ENCODE measurements around the gene CENPB. TPM values are rescaled to one million over a fixed set of nuclear protein-coding genes. Genes with fewer than 3 reads are reported as not detected.
A peak's percentile ranks its signal among the peaks of the same experiment; 100 is the strongest.
"Not testable (repeated sequence)": the region's sequence is repeated elsewhere in the genome, so short reads cannot be mapped to it uniquely, and the experiment has no call there.

CENPB gene
- total RNA-seq, 1 donor from 2014 or later = 68.3 TPM

DNA sequence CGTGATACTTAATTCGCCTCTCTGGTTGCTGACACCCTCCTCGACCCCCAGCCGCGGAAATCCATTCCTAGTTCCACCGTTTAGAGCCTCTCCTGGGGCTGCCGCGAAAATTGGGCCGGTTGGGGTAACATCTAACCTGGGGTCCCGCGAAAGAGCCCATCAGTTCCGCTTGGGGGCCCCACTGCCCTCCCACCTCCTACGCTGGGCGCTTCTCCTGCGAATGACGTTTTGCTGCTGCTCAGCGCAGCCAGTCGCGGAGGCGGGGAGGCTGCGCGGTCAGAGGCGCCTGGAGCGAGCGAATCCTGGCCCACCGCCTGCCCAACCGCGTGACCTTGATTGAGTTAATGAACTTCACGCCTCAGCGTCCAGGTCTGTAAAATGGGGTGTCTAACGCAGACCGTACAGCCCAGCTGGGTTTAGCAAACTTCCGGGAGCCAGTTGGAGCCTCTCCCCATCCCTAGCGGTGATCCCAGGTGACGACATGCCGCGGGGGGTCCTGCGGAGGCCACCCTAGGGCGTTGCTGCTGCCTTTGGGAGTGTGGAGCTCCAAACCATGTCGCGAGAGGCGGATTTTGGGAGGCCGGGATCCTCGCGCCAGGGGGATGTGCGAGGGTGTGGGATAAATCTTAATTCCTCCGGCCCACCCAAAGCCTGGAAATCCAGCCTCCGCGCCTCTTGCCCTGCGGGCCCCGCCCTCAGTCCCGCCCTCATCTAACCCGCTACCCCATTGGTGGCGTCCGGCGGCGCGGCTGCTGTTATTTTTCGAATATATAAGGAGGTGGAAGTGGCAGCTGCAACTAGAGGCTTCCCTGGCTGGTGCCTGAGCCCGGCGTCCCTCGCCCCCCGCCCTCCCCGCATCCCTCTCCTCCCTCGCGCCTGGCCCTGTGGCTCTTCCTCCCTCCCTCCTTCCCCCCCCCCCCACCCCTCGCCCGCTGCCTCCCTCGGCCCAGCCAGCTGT is 9.2 kb upstream of the CENPB start, which contains the start of gene CDC25B:
Gene CDC25B, plus strand, starts transcription at position 800 of the 958 bp plus-strand sequence. CDS start 222 bp downstream, outside the sequence.
- intact Hi-C loops (cut with micrococcal nuclease) = no loop called here
- DNase-seq = peak; percentile 96
- peak; percentile 96 for ATAC-seq

- ATAC-seq = no peak
- intact Hi-C loops (cut with micrococcal nuclease) = no loop called here
- no peak for DNase-seq
Observed at GRCh38 chr20:3794701-3795420, 8.3 kb upstream of the CENPB start.

DNA sequence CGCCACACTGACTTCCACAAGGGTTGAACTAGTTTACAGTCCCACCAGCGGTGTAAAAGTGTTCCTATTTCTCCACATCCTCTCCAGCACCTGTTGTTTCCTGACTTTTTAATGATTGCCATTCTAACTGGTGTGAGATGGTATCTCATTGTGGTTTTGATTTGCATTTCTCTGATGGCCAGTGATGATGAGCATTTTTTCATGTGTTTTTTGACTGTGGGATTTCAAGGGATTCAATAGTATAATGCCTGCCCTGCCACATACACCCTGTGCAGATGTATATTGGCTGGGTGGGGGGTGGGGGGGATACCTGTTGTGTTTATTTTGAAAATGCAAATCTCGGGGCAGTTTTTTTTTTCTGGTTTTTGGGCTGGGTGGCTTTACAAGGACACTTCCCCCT is 7.6 kb upstream of the CENPB start:
- DNase-seq; ATAC-seq; intact Hi-C loops (cut with micrococcal nuclease): not testable (repeated sequence)

GRCh38 chr20:3789201-3789600 is 2.7 kb upstream of the CENPB start:
- not testable (repeated sequence) for ATAC-seq, DNase-seq
- intact Hi-C loops (cut with micrococcal nuclease) = loop anchor here (5.0 kb wide), 1 partner anchor 33 kb away; the partner anchor contains the start of gene AP5S1

DNA sequence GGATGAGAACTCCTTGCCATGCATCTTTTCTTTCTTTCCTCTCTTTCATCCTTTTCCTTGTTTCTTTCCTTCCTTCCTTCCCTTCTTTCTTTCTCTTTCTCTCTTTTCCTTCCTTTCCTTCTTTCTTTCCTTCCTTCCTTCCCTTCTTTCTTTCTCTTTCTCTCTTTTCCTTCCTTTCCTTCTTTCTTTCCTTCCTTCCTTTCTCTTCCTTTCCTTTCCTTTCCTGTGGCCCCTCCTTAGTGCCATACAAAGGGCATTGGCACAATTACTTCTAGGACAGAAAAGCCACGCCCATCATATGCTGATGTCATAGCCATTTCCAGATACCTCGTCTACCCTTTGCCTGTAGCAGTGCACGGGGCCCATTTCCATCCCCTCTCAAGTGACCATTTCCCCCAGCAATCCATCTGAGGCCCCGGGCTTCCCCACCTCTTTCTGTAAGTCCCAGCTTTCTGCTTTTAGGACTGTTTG is 2.2 kb upstream of the CENPB start:
- intact Hi-C loops (cut with micrococcal nuclease) = loop anchor here (5.0 kb wide), 1 partner anchor 34 kb away; the partner anchor contains the start of gene AP5S1
- ATAC-seq = no peak
- no peak for DNase-seq

DNA sequence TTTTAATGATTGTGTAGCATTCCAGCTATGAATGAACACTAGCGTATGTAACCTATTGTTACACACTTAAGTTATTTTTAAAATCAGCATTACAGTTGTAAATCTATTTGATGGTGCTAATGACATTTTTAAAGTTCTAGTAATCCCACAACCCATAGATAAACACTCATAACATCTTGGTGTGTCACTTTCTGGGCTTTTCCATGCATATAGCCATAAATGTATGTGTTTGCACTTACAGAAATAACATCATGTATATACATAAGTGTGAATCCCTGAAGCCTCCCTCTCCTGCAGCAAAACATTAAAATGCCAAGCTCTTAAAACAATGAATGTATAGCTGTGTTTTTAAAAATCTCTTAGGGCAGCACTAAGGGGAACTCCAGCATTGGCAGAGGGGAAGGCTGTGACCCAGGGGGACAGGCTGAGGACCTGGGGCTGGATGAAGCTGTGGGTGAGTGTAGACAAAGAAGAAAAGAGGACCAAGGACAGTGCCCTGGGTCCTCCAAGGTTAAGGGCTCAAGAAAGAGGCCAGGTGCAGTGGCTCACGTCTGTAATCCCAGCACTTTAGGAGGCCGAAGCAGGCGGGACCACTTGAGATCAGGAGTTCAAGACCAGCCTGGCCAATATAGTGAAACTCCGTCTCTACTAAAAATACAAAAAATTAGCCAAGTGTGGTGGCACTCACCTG is 929 bp upstream of the CENPB start:
- intact Hi-C loops (cut with micrococcal nuclease) = loop anchor here (5.0 kb wide), 1 partner anchor 35 kb away; the partner anchor contains the start of gene AP5S1
- ATAC-seq (no peak), DNase-seq (no peak)

DNA sequence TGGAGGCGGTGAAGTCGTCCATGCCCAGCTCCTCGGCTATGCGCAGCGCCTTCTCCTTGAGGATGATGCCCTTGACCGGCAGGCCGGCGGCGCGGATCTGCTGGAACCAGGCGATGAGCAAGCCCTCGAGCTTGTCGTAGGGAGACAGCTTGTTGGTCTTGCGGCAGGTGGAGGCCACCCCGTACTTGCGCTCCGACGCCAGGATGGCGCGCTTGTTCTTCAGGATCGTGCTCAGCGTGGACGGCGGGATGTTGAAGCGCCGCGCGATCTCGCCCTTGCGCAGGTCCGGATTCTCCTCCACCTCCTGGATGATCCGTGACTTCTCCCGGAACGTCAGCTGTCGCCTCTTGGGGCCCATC is 435 bp downstream of the CENPB start:
- peak; percentile 74 for DNase-seq
- intact Hi-C loops (cut with micrococcal nuclease) = loop anchor here (5.0 kb wide), 1 partner anchor 36 kb away; the partner anchor contains the start of gene AP5S1
- peak; percentile 4 for ATAC-seq

GRCh38 chr20:3785240-3786125 is 1.1 kb downstream of the CENPB start:
- intact Hi-C loops (cut with micrococcal nuclease) = loop anchor here (5.0 kb wide), 1 partner anchor 37 kb away; the partner anchor contains the start of gene AP5S1
- DNase-seq (peak; percentile 55), ATAC-seq (peak; percentile 4)

DNA sequence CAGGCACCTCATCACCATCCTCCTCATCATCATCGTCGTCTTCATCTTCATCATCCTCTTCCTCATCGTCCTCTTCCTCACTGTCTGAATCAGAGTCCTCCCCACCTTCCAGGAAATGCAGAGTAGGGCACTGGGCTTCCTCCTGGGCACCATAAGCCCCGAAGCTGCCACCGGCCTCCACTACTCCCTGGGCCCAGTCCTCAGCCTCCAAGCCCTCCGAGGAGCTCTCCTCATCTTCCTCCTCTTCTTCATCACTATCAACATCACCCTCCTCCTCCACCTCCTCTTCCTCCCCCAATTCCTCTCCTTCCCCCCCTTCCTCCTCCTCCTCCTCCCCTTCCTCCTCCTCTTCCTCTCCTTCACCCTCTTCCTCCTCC is 1.7 kb downstream of the CENPB start:
- no peak for ATAC-seq
- no peak for DNase-seq
- intact Hi-C loops (cut with micrococcal nuclease) = loop anchor here (5.0 kb wide), 1 partner anchor 37 kb away; the partner anchor contains the start of gene AP5S1

- ATAC-seq = no peak
- intact Hi-C loops (cut with micrococcal nuclease) = no loop called here
- no peak for DNase-seq
Observed at GRCh38 chr20:3784216-3784853, 2.2 kb downstream of the CENPB start.

- DNase-seq (no peak), ATAC-seq (no peak)
- intact Hi-C loops (cut with micrococcal nuclease) = no loop called here
Observed at GRCh38 chr20:3783511-3784195, 2.9 kb downstream of the CENPB start.

- ATAC-seq = no peak
- no peak for DNase-seq
- intact Hi-C loops (cut with micrococcal nuclease) = no loop called here
Observed at GRCh38 chr20:3783068-3783489, 3.5 kb downstream of the CENPB start.

DNA sequence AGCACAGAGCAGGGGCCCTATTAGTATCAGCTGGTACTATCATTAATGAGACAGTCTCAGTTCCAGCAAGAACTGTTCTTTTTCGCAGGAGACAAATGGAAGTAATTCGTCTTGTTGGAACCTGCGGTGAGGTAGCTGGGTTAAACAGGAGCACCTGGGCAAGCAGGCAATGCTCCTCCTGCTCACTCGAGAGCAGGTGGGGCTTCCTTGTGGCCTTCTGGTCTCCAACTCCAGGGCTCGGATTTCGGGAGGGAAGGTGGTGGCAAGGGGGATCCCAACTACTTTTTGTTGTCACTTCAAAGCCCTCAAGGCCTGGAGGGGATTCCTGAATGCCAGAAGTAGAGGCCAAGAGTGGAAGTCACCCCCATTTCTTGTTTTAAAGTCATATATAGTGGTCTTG is 3.9 kb downstream of the CENPB start:
- intact Hi-C loops (cut with micrococcal nuclease) = no loop called here
- no peak for DNase-seq
- no peak for ATAC-seq

DNA sequence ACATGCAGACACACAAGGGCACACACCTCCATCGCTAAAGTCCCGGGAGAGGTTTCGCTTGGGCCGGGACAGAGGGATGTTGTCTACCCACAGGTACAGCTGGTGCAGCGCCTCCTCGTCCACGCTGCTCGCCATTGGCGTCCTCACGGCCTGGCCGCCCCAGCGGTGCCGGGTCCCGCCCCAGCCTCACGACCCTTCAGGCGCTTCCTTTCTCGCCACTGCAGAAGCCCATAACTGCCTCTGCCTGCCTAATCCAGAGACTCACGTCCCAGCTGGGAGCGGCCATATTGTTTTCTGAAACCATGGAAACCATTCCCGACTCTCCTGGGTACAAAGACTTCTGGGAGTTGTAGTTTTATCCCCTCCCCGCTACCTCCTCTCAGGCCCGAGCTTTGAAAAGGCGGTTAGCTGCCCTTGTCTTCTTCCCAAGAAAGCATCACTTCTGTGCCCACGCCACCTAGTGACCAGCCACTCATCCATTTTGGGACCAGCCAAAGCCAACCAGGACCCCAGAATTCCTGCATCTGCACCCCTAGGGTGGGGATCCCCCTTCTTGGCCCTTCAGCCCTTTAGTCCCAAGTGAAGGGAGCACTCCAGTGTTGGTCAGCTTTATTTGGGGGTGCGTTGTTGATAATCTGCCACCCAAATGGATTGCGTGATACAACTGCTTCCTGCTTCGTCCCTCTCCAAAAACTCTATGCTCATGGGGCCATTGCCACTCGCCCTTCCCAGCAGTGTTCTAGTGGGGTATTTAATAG is 5.2 kb downstream of the CENPB start, which contains the start of gene SPEF1:
Gene SPEF1, minus strand, starts transcription at position 296 of the 758 bp plus-strand sequence. Its CDS starts 161 bp downstream, at position 135.
- peak; percentile 67 for DNase-seq
- ATAC-seq = peak; percentile 79
- intact Hi-C loops (cut with micrococcal nuclease) = no loop called here

DNA sequence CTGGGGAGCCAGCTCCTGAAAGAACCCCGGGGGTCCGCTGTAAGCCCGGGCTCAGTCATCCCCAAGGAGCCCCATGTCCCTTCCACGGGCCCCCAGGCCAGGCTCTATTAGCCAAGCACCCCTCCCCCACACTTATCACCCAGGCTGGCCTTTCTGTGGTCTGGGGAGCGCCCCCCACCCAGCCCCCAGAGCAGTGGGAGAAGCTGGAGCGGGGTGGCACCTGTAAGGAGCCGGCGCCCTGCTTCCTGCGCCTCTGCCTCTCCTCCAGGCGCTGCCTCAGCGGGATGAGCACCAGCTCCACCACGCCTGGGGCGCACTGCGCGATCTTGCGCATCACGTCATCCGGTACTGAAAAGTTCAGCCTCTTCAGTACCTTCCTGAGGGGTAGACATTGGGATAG is 7.6 kb downstream of the CENPB start:
- intact Hi-C loops (cut with micrococcal nuclease) = no loop called here
- DNase-seq (no peak), ATAC-seq (no peak)

Measured in left ventricle myocardium superior (tissue), 1 donor.